Thyroid gland (tissue), 4 donors: ENCODE results near the gene MARK3. TPM values are rescaled to one million over a fixed set of nuclear protein-coding genes. Genes with fewer than 3 reads are reported as not detected.
"Not testable (repeated sequence)": the region's sequence is repeated elsewhere in the genome, so short reads cannot be mapped to it uniquely, and the experiment has no call there.

Source experiments
- DNase-seq, 2 donors: peaks; one replicate each; pipeline ENCODE4 v3.0.0-alpha.2; 2019
- H3K27ac ChIP-seq, 3 donors: fragments of 200-600 bp; sonication (generic); 1 replicate in 2 of 3; 2 replicates in 1 of 3; pipeline ENCODE4 v1.5.1; 2016 to 2019; ENCODE audit warnings: mild to moderate bottlenecking in 1 of 3, moderate library complexity in 1 of 3
- H3K27me3 ChIP-seq: fragments of 200-600 bp; sonication (generic); one replicate; pipeline ENCODE4 v1.5.1; 2019
- H3K36me3 ChIP-seq, 2 donors: fragments of 200-600 bp; sonication (generic); one replicate each; pipeline ENCODE4 v1.5.1; 2016 to 2019
- H3K4me1 ChIP-seq, 2 donors: fragments of 200-600 bp; sonication (generic); one replicate each; pipeline ENCODE4 v1.5.1; 2017 to 2019
- H3K4me3 ChIP-seq, 3 donors: fragments of 200-600 bp; sonication (generic); replicated peaks in 1 of 3; 1 replicate in 2 of 3; 2 replicates in 1 of 3; pipeline ENCODE4 v1.5.1; 2016; ENCODE audit warnings: mild to moderate bottlenecking in 1 of 3
- H3K9me3 ChIP-seq: fragments of 200-600 bp; sonication (generic); one replicate; pipeline ENCODE4 v1.5.1; 2017
- POLR2A ChIP-seq, 2 donors: fragments of 450-650 bp; IDR thresholded peaks; one replicate each; pipeline ENCODE4 v1.6.1; 2017; ENCODE audit warnings: antibody characterized with exemption in 2 of 2, mild to moderate bottlenecking in 2 of 2, moderate library complexity in 1 of 2
- WGBS, 2 donors: methylation state at CpG; one replicate each; pipeline ENCODE4 v1.1.5; 2017; 5-methylcytosine and 5-hydroxymethylcytosine counted together
- intact Hi-C: fragments of 100-400 bp; cut with DNase I; formaldehyde crosslinking; loops from one replicate; pipeline ENCODE4 v1.15.1; 2023
- total RNA-seq, 4 donors: library from RNA; depleted of rRNA; stranded (reverse); fragments of >200 nt; gene quantifications; one replicate each; pipeline ENCODE4 v1.2.3, GENCODE V29; 2016
- TF ChIP-seq, protein P1 (sequence below), 6 experiments: fragments of 200-600 bp in 3 of 6; fragments of 450-650 bp in 3 of 6; sonication (generic) in 3 of 6; IDR thresholded peaks; one replicate each; pipeline ENCODE4 v1.5.1; 2016 to 2019; ENCODE audit warnings: antibody characterized with exemption in 6 of 6, mild to moderate bottlenecking in 2 of 6, inconsistent platforms in 1 of 6, moderate library complexity in 1 of 6

The MARK3 gene
- total RNA-seq, 4 donors from 2014 or later = 105 to 164 (median 114) TPM

DNA sequence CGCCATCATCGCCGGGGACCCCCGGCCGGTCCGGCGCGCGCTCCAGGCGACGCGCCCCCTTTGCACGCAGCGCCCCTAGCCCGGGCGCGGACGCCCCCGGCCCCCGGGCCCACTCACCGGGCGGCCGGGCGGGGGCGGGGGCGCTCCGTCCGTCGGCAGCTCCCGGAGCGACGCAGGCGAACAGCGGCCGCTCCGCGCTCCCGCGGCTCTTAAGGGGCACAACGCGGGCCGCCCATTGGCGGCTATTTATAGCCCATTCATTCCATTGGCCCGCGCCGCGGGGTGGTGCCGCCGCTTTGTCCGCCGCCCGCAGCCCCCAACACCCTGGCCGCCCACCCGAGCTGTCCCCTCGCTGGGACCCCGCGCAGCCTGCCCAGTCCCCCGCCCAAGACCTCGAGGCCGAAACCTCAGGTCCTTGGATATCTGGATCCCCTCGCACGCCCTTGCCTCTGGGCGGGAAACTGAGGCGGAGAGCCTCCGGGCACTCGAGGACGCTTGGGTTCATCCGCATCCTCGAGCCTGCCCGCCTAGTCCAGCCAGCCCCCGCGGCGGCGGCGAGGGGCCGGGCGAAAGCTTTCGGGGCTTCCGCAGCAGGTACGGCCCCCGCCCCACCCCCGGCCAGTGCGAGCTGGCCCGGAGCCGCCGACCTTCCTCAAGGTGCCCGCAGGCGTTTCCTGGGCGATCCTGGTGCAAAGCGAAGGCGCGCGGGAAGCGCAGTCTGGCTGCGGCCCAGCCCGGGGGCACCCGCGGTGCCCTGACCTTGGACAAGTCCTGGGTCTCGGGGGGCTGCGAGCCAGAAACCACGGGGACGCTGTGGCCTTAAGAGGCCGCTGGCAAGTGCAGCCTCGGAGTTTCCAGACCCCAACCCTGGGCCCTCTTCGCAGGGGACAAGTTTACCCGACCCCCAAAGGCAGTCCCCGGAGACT lies 137.7 kb downstream of the MARK3 start, which contains the start of gene CKB:
Gene CKB (minus strand): TSS at position 182 of the 926 bp plus-strand sequence. CDS start 337 bp downstream, outside the sequence.
- intact Hi-C loops = no loop called here
- H3K27me3 ChIP-seq = no peaks in the 10 kb centered on the region
- H3K4me3 ChIP-seq = peak within 1 kb of the TSS; percentile 16 to 74 (median 66)
- H3K36me3 ChIP-seq = no peaks in the 10 kb centered on the region
- TF ChIP-seq, protein P1, sequence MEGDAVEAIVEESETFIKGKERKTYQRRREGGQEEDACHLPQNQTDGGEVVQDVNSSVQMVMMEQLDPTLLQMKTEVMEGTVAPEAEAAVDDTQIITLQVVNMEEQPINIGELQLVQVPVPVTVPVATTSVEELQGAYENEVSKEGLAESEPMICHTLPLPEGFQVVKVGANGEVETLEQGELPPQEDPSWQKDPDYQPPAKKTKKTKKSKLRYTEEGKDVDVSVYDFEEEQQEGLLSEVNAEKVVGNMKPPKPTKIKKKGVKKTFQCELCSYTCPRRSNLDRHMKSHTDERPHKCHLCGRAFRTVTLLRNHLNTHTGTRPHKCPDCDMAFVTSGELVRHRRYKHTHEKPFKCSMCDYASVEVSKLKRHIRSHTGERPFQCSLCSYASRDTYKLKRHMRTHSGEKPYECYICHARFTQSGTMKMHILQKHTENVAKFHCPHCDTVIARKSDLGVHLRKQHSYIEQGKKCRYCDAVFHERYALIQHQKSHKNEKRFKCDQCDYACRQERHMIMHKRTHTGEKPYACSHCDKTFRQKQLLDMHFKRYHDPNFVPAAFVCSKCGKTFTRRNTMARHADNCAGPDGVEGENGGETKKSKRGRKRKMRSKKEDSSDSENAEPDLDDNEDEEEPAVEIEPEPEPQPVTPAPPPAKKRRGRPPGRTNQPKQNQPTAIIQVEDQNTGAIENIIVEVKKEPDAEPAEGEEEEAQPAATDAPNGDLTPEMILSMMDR (IDR thresholded peaks at IDR 0.05) = no peak
- peak; percentile 63 to 86 for TF ChIP-seq POLR2A (IDR thresholded peaks at IDR 0.05)
- DNase-seq = peak; percentile 76 to 77
- 12 to 27% methylated on average over 4 to 20 of the region's 107 CpGs for WGBS, 2 donors
- no peaks in the 10 kb centered on the region for H3K9me3 ChIP-seq
- peaks cover 39 to 47% of the 10 kb centered on the region in 2 donors for H3K4me1 ChIP-seq
- H3K27ac ChIP-seq = peak within 1 kb of the TSS; percentile 70 to 98 (median 94)

DNA sequence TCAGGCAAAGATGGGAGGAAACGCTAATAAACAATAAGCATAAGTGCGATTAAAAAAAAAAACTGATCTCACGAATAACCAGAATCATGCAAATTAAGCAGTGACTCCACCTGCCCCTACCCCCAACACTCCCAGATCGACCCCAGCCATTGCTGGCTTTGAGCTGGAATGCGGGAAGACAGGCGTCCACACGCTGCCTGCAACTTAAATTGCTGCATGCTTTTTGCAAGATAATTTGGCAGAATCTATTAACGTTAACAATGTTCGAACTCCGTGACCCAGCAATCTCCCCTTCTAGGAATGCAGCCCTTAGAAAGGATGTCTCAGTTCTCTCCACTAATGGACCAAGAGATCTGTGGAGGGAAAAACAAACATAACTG lies 138.3 kb downstream of the MARK3 start:
- H3K36me3 ChIP-seq = no peaks in the 10 kb centered on the region
- TF ChIP-seq, protein P1 (IDR thresholded peaks at IDR 0.05) = no peak
- no peak for TF ChIP-seq POLR2A (IDR thresholded peaks at IDR 0.05)
- H3K4me1 ChIP-seq = peaks cover 39 to 47% of the 10 kb centered on the region in 2 donors
- no peak overlapping the region for H3K27ac ChIP-seq
- DNase-seq = no peak
- no peak overlapping the region for H3K4me3 ChIP-seq
- no peaks in the 10 kb centered on the region for H3K9me3 ChIP-seq
- WGBS, 2 donors = 62 to 71% methylated on average over 10 of the region's 10 CpGs
- H3K27me3 ChIP-seq = no peaks in the 10 kb centered on the region
- intact Hi-C loops = no loop called here

DNA sequence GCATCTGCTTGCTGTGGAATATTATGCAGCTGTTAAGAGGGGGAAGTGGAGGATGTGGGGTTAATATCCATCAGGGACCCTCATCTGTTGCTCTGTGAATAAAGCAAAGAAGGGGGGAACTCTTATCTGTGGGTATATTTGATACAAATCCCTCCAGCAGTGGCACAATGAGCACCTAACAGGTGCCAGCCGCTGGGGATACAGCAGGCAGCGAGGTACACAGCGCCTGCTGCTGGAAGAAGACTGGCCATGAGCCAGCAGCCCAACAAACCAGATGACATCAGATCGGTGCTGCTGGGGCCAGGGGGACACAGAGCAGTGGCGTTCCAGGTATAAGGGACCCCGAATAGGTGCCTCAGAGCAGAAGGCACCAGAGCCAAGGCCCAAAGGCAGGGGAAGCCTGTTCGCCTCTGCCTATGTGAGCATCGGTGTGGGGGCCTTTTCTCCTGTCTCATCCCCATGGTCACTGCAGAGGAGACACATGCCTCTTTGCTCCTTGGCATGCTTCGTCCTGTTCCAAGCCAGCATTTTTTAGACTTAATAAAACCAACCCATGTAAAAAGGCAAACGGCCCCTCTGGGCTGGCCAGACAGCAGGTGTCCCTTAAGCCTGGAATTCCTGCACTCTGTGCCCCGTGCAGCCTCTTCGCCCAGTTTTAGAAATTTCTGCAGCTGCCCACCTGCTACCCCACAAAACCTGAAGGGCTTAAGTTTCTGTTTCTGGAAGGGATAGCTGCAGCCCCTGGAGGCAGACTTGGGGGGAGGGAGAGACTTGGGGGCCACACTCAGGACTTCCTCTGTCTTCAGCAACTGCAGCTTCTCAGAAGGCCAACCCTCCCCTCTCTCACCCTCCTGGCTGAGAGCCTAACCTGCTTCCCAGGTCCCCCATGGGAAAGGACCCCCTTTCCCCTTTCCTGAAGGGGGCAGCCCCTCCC lies 139.1 kb downstream of the MARK3 start:
- H3K9me3 ChIP-seq = no peaks in the 10 kb centered on the region
- H3K4me3 ChIP-seq = no peak overlapping the region
- WGBS, 2 donors = 80 to 82% methylated on average over 12 of the region's 12 CpGs
- TF ChIP-seq, protein P1 (IDR thresholded peaks at IDR 0.05) = no peak
- TF ChIP-seq POLR2A (IDR thresholded peaks at IDR 0.05) = no peak
- no peak for DNase-seq
- peaks cover 35 to 41% of the 10 kb centered on the region in 2 donors for H3K4me1 ChIP-seq
- H3K36me3 ChIP-seq = no peaks in the 10 kb centered on the region
- intact Hi-C loops = no loop called here
- no peaks in the 10 kb centered on the region for H3K27me3 ChIP-seq
- H3K27ac ChIP-seq = no peak overlapping the region

DNA sequence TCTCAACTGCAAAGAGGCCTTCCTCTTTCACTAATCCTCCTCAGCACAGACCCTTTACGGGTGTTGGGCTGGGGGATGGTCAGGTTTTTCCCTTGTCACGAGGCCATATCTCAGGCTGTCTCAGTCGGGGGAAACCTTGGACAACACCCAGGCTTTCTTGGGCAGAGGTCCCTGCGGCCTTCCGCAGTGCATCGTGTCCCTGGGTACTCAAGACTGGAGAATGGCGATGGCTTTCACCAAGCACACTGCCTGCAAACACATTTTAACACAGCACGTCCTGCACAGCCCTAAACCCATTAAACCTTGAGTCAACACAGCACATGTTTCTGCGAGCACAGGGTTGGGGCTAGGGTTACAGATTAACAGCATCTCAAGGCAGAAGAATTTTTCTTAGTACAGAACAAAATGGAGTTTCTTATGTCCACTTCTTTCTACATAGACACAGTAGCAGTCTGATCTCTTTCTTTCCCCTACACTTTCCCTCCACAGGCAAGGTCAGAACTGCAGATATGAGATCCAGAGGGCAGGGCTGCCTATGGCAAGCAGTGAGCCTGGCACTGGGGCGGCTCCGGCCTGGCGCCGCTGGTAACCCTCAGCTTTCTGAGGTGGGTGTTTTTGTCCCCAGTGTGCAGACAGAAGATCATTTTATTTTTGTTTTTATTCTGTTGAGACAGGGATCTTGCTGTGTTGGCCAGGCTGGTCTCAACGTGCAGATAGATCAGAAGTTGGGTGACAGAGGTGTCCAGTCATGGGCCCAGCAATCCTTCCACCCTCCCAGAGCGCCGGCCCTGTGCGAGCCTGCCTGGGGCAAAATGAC lies 140.4 kb downstream of the MARK3 start:
- H3K27ac ChIP-seq, H3K27me3 ChIP-seq, H3K4me3 ChIP-seq, H3K36me3 ChIP-seq, DNase-seq, intact Hi-C loops, H3K9me3 ChIP-seq: not testable (repeated sequence)
- peaks cover 33 to 40% of the 10 kb centered on the region in 2 donors for H3K4me1 ChIP-seq
- 80 to 82% methylated on average over 17 of the region's 17 CpGs for WGBS, 2 donors
